K562 (cell line): ENCODE results near the gene ACADVL. TPM values are rescaled to one million over a fixed set of nuclear protein-coding genes. Genes with fewer than 3 reads are reported as not detected.
A peak's percentile ranks its signal among the peaks of the same experiment; 100 is the strongest.

Experiments
- BRD9 ChIP-seq: fragments of 450-650 bp; IDR thresholded peaks from 2 replicates; pipeline ENCODE4 v1.6.1; 2018; ENCODE audit warnings: low read depth; ENCODE audit not compliant: partially characterized antibody
- CC2D1A ChIP-seq: fragments of 450-650 bp; IDR thresholded peaks from 2 replicates; pipeline ENCODE4 v1.6.1; 2017; ENCODE audit warnings: mild to moderate bottlenecking
- COPS2 ChIP-seq: fragments of 450-650 bp; conservative IDR thresholded peaks from 2 replicates; pipeline ENCODE4 v1.6.1; 2016; ENCODE audit warnings: mild to moderate bottlenecking, moderate library complexity
- IRF2 ChIP-seq: sonication (generic); formaldehyde crosslinking; IDR thresholded peaks from 2 replicates; pipeline ENCODE4 v1.8.1; 2022; ENCODE audit warnings: mild to moderate bottlenecking, missing genetic modification reagents
- KHSRP ChIP-seq: fragments of 450-650 bp; IDR thresholded peaks from 2 replicates; pipeline ENCODE4 v1.6.1; 2017
- MAFK ChIP-seq: IDR thresholded peaks from 2 replicates; pipeline ENCODE4 v1.6.1; 2011; ENCODE audit warnings: low read length, improper control_type of control experiment
- MTA1 ChIP-seq: fragments of 450-650 bp; IDR thresholded peaks from 2 replicates; pipeline ENCODE4 v1.6.1; 2017; ENCODE audit warnings: borderline replicate concordance
- NR4A1 ChIP-seq, 2 experiments: fragments of 250-450 bp in 1 of 2; fragments of 450-650 bp in 1 of 2; sonication (Bioruptor Pico) in 1 of 2; IDR thresholded peaks; 2 replicates each; pipeline versions ENCODE4 v1.4.0 to v1.6.1; 2016 to 2020; ENCODE audit warnings: mild to moderate bottlenecking in 2 of 2, missing compliant biosample characterization in 1 of 2, missing genetic modification characterization in 1 of 2, moderate library complexity in 1 of 2
- PCBP2 ChIP-seq: fragments of 200-400 bp; formaldehyde crosslinking; IDR thresholded peaks from 2 replicates; pipeline ENCODE4 v1.6.1; 2018; ENCODE audit warnings: low read length, low read depth, mild to moderate bottlenecking, moderate library complexity; ENCODE audit not compliant: poor library complexity, severe bottlenecking
- PHF20 ChIP-seq: fragments of 450-650 bp; IDR thresholded peaks from 2 replicates; pipeline ENCODE4 v1.6.1; 2018; ENCODE audit not compliant: partially characterized antibody
- PHF8 ChIP-seq: fragments of 200-600 bp; sonication (generic); IDR thresholded peaks from 2 replicates; pipeline ENCODE4 v1.6.1; 2012; ENCODE audit warnings: mixed run types, mild to moderate bottlenecking, inconsistent platforms, low read length, moderate library complexity, borderline replicate concordance
- RBM14 ChIP-seq: fragments of 200-400 bp; formaldehyde crosslinking; IDR thresholded peaks from 2 replicates; pipeline ENCODE4 v1.6.1; 2018; ENCODE audit warnings: low read depth, mild to moderate bottlenecking, low read length, moderate library complexity, borderline replicate concordance; ENCODE audit not compliant: insufficient read depth
- SRSF3 ChIP-seq: fragments of 200-400 bp; formaldehyde crosslinking; IDR thresholded peaks from 2 replicates; pipeline ENCODE4 v1.6.1; 2016; ENCODE audit warnings: mild to moderate bottlenecking, low read length, moderate library complexity; ENCODE audit not compliant: insufficient read depth
- TFAM ChIP-seq: fragments of 250-450 bp; sonication (Bioruptor Pico); conservative IDR thresholded peaks from 2 replicates; pipeline ENCODE4 v1.5.0; 2021; ENCODE audit warnings: mild to moderate bottlenecking, moderate library complexity
- ZBTB8A ChIP-seq: fragments of 450-650 bp; IDR thresholded peaks from 2 replicates; pipeline ENCODE4 v1.6.1; 2018; ENCODE audit warnings: mild to moderate bottlenecking, moderate library complexity; ENCODE audit not compliant: partially characterized antibody
- ZNF75A ChIP-seq: fragments of 450-650 bp; formaldehyde crosslinking; IDR thresholded peaks from 2 replicates; pipeline ENCODE4 v1.4.0; 2020; ENCODE audit warnings: mild to moderate bottlenecking
- ZNF77 ChIP-seq: fragments of 250-450 bp; sonication (Bioruptor Pico); IDR thresholded peaks from 2 replicates; pipeline ENCODE4 v1.5.0; 2020
- polyA plus RNA-seq, 8 experiments: library from polyadenylated mRNA; depleted of rRNA in 4 of 8; stranded (reverse) in 5 of 8; unstranded in 3 of 8; fragments of >200 nt; fragmentation: Nextera tagmentation in 2 of 8; fragmentation: Illumina TruSeq in 1 of 8; extraction: Ambion mirVana in 2 of 8; extraction: Trizol in 1 of 8; gene quantifications; 2 replicates each; pipeline versions ENCODE4 v1.2.1 to v1.2.3, GENCODE V29; 2011 to 2014; ENCODE audit warnings: inconsistent platforms in 1 of 8, missing spikeins in 1 of 8
- total RNA-seq, 7 experiments: library from RNA; depleted of rRNA in 6 of 7; stranded (reverse); fragments of >200 nt in 6 of 7; fragmentation: Illumina TruSeq in 2 of 7; extraction: Trizol in 2 of 7; gene quantifications; 2 replicates each; pipeline versions ENCODE4 v1.2.1 to v1.2.3, GENCODE V29; 2011 to 2021; ENCODE audit warnings: low replicate concordance in 1 of 7
- TF ChIP-seq, protein P1 (sequence below): fragments of 250-450 bp; sonication (Bioruptor Pico); IDR thresholded peaks from 2 replicates; pipeline ENCODE4 v1.5.1; 2021; ENCODE audit warnings: mild to moderate bottlenecking
- TF ChIP-seq, protein P2 (sequence below): fragments of 450-650 bp; IDR thresholded peaks from 2 replicates; pipeline ENCODE4 v1.6.1; 2018; ENCODE audit not compliant: partially characterized antibody
- TF ChIP-seq, protein P3 (sequence below): sonication (generic); formaldehyde crosslinking; IDR thresholded peaks from 2 replicates; pipeline ENCODE4 v1.8.1; 2022; ENCODE audit warnings: missing genetic modification reagents
- TF ChIP-seq, protein P4 (sequence below): sonication (generic); formaldehyde crosslinking; IDR thresholded peaks from 2 replicates; pipeline ENCODE4 v1.5.0; 2020; ENCODE audit warnings: missing genetic modification reagents

Gene ACADVL
- total and polyA plus RNA-seq, 9 of the 15 experiments (the other 6 are each of a cell fraction or from before 2014, with no cell fraction given): 25.5 to 449 (median 214) TPM

GRCh38 chr17:7252176-7253043, 32.7 kb downstream of the ACADVL start, which contains the start of gene ELP5 (continued):
- TF ChIP-seq ZNF77 (CRISPR knock-in tag) (no peak), PHF8 (peak; percentile 85), BRD9 (peak; percentile 58), MAFK (no peak), MTA1 (peak; percentile 97), ZNF75A (CRISPR knock-in tag) (no peak), COPS2 (no peak), PHF20 (peak; percentile 91), RBM14 (no peak), CC2D1A (no peak), PCBP2 (no peak), TFAM (CRISPR knock-in tag) (no peak), IRF2 (no peak), SRSF3 (no peak), ZBTB8A (no peak), NR4A1 (CRISPR knock-in tag; IDR thresholded peaks at IDR 0.05) (no peak), NR4A1 (tag; IDR thresholded peaks at IDR 0.05) (no peak), KHSRP (peak; percentile 46; the same call in 1 of the 2 replicates)
- TF ChIP-seq, protein P1, sequence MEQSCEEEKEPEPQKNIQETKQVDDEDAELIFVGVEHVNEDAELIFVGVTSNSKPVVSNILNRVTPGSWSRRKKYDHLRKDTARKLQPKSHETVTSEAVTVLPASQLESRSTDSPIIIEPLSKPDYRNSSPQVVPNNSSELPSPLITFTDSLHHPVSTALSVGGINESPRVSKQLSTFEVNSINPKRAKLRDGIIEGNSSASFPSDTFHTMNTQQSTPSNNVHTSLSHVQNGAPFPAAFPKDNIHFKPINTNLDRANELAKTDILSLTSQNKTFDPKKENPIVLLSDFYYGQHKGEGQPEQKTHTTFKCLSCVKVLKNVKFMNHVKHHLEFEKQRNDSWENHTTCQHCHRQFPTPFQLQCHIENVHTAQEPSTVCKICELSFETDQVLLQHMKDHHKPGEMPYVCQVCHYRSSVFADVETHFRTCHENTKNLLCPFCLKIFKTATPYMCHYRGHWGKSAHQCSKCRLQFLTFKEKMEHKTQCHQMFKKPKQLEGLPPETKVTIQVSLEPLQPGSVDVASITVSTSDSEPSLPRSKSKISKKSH: no peak
- TF ChIP-seq, protein P2, sequence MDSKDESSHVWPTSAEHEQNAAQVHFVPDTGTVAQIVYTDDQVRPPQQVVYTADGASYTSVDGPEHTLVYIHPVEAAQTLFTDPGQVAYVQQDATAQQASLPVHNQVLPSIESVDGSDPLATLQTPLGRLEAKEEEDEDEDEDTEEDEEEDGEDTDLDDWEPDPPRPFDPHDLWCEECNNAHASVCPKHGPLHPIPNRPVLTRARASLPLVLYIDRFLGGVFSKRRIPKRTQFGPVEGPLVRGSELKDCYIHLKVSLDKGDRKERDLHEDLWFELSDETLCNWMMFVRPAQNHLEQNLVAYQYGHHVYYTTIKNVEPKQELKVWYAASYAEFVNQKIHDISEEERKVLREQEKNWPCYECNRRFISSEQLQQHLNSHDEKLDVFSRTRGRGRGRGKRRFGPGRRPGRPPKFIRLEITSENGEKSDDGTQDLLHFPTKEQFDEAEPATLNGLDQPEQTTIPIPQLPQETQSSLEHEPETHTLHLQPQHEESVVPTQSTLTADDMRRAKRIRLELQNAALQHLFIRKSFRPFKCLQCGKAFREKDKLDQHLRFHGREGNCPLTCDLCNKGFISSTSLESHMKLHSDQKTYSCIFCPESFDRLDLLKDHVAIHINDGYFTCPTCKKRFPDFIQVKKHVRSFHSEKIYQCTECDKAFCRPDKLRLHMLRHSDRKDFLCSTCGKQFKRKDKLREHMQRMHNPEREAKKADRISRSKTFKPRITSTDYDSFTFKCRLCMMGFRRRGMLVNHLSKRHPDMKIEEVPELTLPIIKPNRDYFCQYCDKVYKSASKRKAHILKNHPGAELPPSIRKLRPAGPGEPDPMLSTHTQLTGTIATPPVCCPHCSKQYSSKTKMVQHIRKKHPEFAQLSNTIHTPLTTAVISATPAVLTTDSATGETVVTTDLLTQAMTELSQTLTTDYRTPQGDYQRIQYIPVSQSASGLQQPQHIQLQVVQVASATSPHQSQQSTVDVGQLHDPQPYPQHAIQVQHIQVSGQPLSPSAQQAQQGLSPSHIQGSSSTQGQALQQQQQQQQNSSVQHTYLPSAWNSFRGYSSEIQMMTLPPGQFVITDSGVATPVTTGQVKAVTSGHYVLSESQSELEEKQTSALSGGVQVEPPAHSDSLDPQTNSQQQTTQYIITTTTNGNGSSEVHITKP: peak; percentile 65
- TF ChIP-seq, protein P3, sequence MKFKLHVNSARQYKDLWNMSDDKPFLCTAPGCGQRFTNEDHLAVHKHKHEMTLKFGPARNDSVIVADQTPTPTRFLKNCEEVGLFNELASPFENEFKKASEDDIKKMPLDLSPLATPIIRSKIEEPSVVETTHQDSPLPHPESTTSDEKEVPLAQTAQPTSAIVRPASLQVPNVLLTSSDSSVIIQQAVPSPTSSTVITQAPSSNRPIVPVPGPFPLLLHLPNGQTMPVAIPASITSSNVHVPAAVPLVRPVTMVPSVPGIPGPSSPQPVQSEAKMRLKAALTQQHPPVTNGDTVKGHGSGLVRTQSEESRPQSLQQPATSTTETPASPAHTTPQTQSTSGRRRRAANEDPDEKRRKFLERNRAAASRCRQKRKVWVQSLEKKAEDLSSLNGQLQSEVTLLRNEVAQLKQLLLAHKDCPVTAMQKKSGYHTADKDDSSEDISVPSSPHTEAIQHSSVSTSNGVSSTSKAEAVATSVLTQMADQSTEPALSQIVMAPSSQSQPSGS (CRISPR knock-in tag): peak; percentile 71; the same call in 1 of the 2 replicates
- TF ChIP-seq, protein P4, sequence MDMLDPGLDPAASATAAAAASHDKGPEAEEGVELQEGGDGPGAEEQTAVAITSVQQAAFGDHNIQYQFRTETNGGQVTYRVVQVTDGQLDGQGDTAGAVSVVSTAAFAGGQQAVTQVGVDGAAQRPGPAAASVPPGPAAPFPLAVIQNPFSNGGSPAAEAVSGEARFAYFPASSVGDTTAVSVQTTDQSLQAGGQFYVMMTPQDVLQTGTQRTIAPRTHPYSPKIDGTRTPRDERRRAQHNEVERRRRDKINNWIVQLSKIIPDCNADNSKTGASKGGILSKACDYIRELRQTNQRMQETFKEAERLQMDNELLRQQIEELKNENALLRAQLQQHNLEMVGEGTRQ (CRISPR knock-in tag): no peak
